Gastrocnemius medialis (tissue), 4 donors: ENCODE measurements around the gene AP1G1.

Experiments used
- CTCF ChIP-seq, 5 experiments: fragments of 450-650 bp in 3 of 5; fragments of 200-600 bp in 2 of 5; sonication (generic) in 2 of 5; IDR thresholded peaks in 4 of 5; conservative IDR thresholded peaks in 1 of 5; 1 replicate in 4 of 5; 2 replicates in 1 of 5; pipeline ENCODE4 v1.5.1; 2016 to 2019; ENCODE audit warnings: antibody characterized with exemption in 5 of 5, mild to moderate bottlenecking in 3 of 5, moderate library complexity in 3 of 5
- POLR2A ChIP-seq, 2 donors: fragments of 450-650 bp; IDR thresholded peaks; one replicate each; pipeline ENCODE4 v1.6.1; 2017; ENCODE audit warnings: antibody characterized with exemption in 2 of 2, mild to moderate bottlenecking in 2 of 2, moderate library complexity in 2 of 2

DNA sequence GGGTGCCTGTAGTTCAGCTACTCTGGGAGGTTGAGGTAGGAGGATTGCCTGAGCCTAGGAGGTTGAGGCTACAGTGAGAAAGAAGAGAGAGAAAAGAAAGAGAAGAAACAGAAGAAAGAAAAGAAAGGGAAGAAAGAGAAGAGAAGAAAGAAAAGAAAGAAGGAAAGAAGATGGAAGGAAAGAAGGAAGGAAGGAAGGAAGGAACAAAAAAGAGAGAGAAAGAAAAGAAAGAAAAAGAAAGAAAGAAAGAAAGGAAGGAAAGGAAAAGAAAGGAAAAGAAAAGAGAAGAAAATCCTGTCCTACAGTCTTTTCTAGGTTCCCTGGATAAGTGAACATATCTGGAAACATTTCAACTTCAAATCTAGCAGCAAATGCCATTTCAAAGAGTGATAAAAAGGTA, 54.5 kb downstream of the AP1G1 start:
- TF ChIP-seq CTCF (IDR thresholded peaks at IDR 0.05 in 4 of 5, conservative IDR thresholded peaks at IDR 0.05 in 1 of 5) (no peak), POLR2A (IDR thresholded peaks at IDR 0.05) (no peak)
